DMS114 treated with DMSO at 0.1 percent for 48 hours (cell line): ENCODE data around the gene C1QC.
"Not testable (repeated sequence)": the region's sequence is repeated elsewhere in the genome, so short reads cannot be mapped to it uniquely, and the experiment has no call there.

Experiments
- DNase-seq: peaks from one replicate; lab custom pipeline; 2025; ENCODE audit not compliant: unreplicated experiment; lab: John Stamatoyannopoulos, UW

C1QC gene

GRCh38 chr1:22646384-22646783 is 3.0 kb downstream of the C1QC start:
- DNase-seq, result no peak

GRCh38 chr1:22650089-22650693 is 6.8 kb downstream of the C1QC start:
- no peak for DNase-seq

- DNase-seq, result no peak
Observed at GRCh38 chr1:22651941-22652856, 8.8 kb downstream of the C1QC start.

- DNase-seq, result no peak
Observed at GRCh38 chr1:22652881-22653316, 9.5 kb downstream of the C1QC start, which contains the start of gene C1QB. TSS of gene C1QB (plus strand) at chr1:22653236. CDS start at chr1:22659463, 6,227 bp downstream.

- no peak for DNase-seq
Observed at GRCh38 chr1:22654692-22655091, 11.3 kb downstream of the C1QC start.

- no peak for DNase-seq
Observed at GRCh38 chr1:22658385-22659163, 15.1 kb downstream of the C1QC start.

- no peak for DNase-seq
Observed at GRCh38 chr1:22660716-22661241, 17.3 kb downstream of the C1QC start.

GRCh38 chr1:22661880-22662279 is 18.4 kb downstream of the C1QC start:
- no peak for DNase-seq

GRCh38 chr1:22662318-22662717 is 18.9 kb downstream of the C1QC start:
- no peak for DNase-seq

- DNase-seq, result no peak
Observed at GRCh38 chr1:22662986-22663408, 19.6 kb downstream of the C1QC start.

GRCh38 chr1:22665752-22666151 is 22.3 kb downstream of the C1QC start:
- peak; percentile 20 for DNase-seq

- no peak for DNase-seq
Observed at GRCh38 chr1:22666412-22666811, 23.0 kb downstream of the C1QC start.

GRCh38 chr1:22668840-22669239 is 25.4 kb downstream of the C1QC start:
- DNase-seq, result not testable (repeated sequence)

GRCh38 chr1:22670352-22670975 is 27.0 kb downstream of the C1QC start:
- no peak for DNase-seq

- DNase-seq, result no peak
Observed at GRCh38 chr1:22671999-22672398, 28.6 kb downstream of the C1QC start.

- peak; percentile 33 for DNase-seq
Observed at GRCh38 chr1:22673486-22674409, 30.3 kb downstream of the C1QC start.

GRCh38 chr1:22674410-22674749 is 30.9 kb downstream of the C1QC start:
- DNase-seq, result no peak

- not testable (repeated sequence) for DNase-seq
Observed at GRCh38 chr1:22676151-22676550, 32.7 kb downstream of the C1QC start.

GRCh38 chr1:22676916-22677583 is 33.6 kb downstream of the C1QC start:
- DNase-seq, result no peak
